K562 (cell line): ENCODE data around the gene MSH3. TPM values are rescaled to one million over a fixed set of nuclear protein-coding genes. Genes with fewer than 3 reads are reported as not detected.
"Not testable (repeated sequence)": the region's sequence is repeated elsewhere in the genome, so short reads cannot be mapped to it uniquely, and the experiment has no call there.

ENCODE experiments used
- ATAC-seq: fragments of 200-7000 bp; cut with Tn5 transposase; 3 replicates; pipeline ENCODE4 v1.9.1; 2020; ENCODE audit warnings: moderate library complexity
- BruUV-seq: library from RNA; stranded (reverse); fragments of 400-500 nt; replicated peaks from 2 replicates; lab custom pipeline; 2021; lab: Mats Ljungman, UMichigan
- CTCF ChIA-PET: fragments of 300-600 bp; formaldehyde crosslinking; extraction: SDS; loops from one replicate; lab custom pipeline; 2021; ENCODE audit warnings: low intra/inter-chr PET ratio; lab: Yijun Ruan, JAX
- POLR2A ChIA-PET: fragments of 300-600, 350-650 bp; sonication (Branson Sonifier 250); formaldehyde crosslinking; extraction: SDS; loops from one replicate; lab custom pipeline; 2021; ENCODE audit warnings: antibody characterized with exemption, inconsistent platforms; lab: Yijun Ruan, JAX
- DNase-seq, 4 experiments: peaks; one replicate each; pipeline versions ENCODE4 v3.0.0 to v3.0.0-alpha.2; 2011 to 2018; ENCODE audit warnings: low spot score in 3 of 4, mixed read lengths in 3 of 4; ENCODE audit errors: extremely low read depth in 1 of 4
- FAIRE-seq: peaks from 2 replicates; lab custom pipeline; 2011; peaks lifted over from hg19 to GRCh38; lab: Jason Lieb, UNC
- H2AFZ ChIP-seq: 2 replicates; pipeline ENCODE4 v1.6.0; 2011; ENCODE audit warnings: low read depth, low read length, control low read depth, inconsistent platforms
- H3K27ac ChIP-seq: fragments of 200-600 bp; 3 replicates; pipeline ENCODE4 v1.8.0; 2011; ENCODE audit warnings: low read depth, mild to moderate bottlenecking, control low read depth, inconsistent platforms, low read length, moderate library complexity, mixed read lengths; ENCODE audit errors: extremely low read depth
- H3K27me3 ChIP-seq, 2 experiments: fragments of 300-600 bp in 1 of 2; 2 replicates in 1 of 2; 3 replicates in 1 of 2; pipeline versions ENCODE4 v1.6.0 to v1.8.0; 2011; ENCODE audit warnings: inconsistent platforms in 2 of 2, low read length in 2 of 2, mild to moderate bottlenecking in 1 of 2, mixed read lengths in 1 of 2, moderate library complexity in 1 of 2; ENCODE audit not compliant: control insufficient read depth in 2 of 2, insufficient read depth in 2 of 2
- H3K36me3 ChIP-seq: fragments of 300-600 bp; 3 replicates; pipeline ENCODE4 v1.8.0; 2011; ENCODE audit warnings: mild to moderate bottlenecking, low read length, inconsistent platforms; ENCODE audit not compliant: control insufficient read depth, insufficient read depth
- H3K4me1 ChIP-seq, 2 experiments: fragments of 200-600 bp in 1 of 2; replicated peaks in 1 of 2; 2 replicates in 1 of 2; 3 replicates in 1 of 2; pipeline versions ENCODE4 v1.5.1 to v1.8.0; 2011; ENCODE audit warnings: inconsistent platforms in 2 of 2, low read length in 2 of 2, mild to moderate bottlenecking in 1 of 2, mixed read lengths in 1 of 2, moderate library complexity in 1 of 2; ENCODE audit not compliant: control insufficient read depth in 2 of 2, insufficient read depth in 2 of 2
- H3K4me2 ChIP-seq: 2 replicates; pipeline ENCODE4 v1.6.1; 2011; ENCODE audit warnings: low read length, control low read depth, inconsistent platforms, mixed read lengths; ENCODE audit not compliant: insufficient read depth
- H3K4me3 ChIP-seq: fragments of 200-600 bp; sonication (generic), shearing (Covaris generic); 2 replicates; pipeline ENCODE4 v1.5.1; 2016; ENCODE audit warnings: control low read depth, inconsistent platforms
- H3K79me2 ChIP-seq: fragments of 200-600 bp; 3 replicates; pipeline ENCODE4 v1.8.0; 2011; ENCODE audit warnings: low read length, inconsistent platforms; ENCODE audit not compliant: control insufficient read depth, insufficient read depth
- H3K9ac ChIP-seq, 2 experiments: 2 replicates each; pipeline versions ENCODE4 v1.6.0 to v1.6.1; 2011; ENCODE audit warnings: low read depth in 2 of 2, low read length in 2 of 2, control low read depth in 1 of 2, inconsistent platforms in 1 of 2, mild to moderate bottlenecking in 1 of 2, mixed read lengths in 1 of 2; ENCODE audit not compliant: insufficient read depth in 1 of 2
- H3K9me1 ChIP-seq: one replicate; pipeline ENCODE4 v1.6.0; 2011; ENCODE audit warnings: inconsistent platforms, mild to moderate bottlenecking, low read length, moderate library complexity; ENCODE audit not compliant: control insufficient read depth, insufficient read depth
- H3K9me3 ChIP-seq: replicated peaks from 2 replicates; pipeline ENCODE4 v1.5.1; 2011; ENCODE audit warnings: low read depth, low read length, inconsistent platforms; ENCODE audit not compliant: control insufficient read depth, insufficient read depth
- H4K20me1 ChIP-seq: replicated peaks from 2 replicates; pipeline ENCODE4 v1.6.1; 2011; ENCODE audit warnings: low read length, inconsistent platforms, mixed read lengths; ENCODE audit not compliant: control insufficient read depth, insufficient read depth
- ASH1L ChIP-seq: fragments of 450-650 bp; IDR thresholded peaks from 2 replicates; pipeline ENCODE4 v1.6.1; 2018; ENCODE audit warnings: borderline replicate concordance, mild to moderate bottlenecking, low read depth; ENCODE audit not compliant: partially characterized antibody
- DNMT1 ChIP-seq: fragments of 450-650 bp; IDR thresholded peaks from 2 replicates; pipeline ENCODE4 v1.6.1; 2016; ENCODE audit warnings: antibody characterized with exemption, mild to moderate bottlenecking
- FOXM1 ChIP-seq, 2 experiments: fragments of 450-650 bp in 1 of 2; sonication (generic) in 1 of 2; formaldehyde crosslinking in 1 of 2; IDR thresholded peaks; 2 replicates each; pipeline versions ENCODE4 v1.6.1 to v1.9.0; 2017 to 2022; ENCODE audit warnings: low read depth in 2 of 2, mild to moderate bottlenecking in 2 of 2, missing genetic modification reagents in 1 of 2, moderate library complexity in 1 of 2
- HDAC8 ChIP-seq: fragments of 450-650 bp; IDR thresholded peaks from 2 replicates; pipeline ENCODE4 v1.6.1; 2016; ENCODE audit warnings: mild to moderate bottlenecking, missing genetic modification characterization, moderate library complexity, missing compliant biosample characterization
- KAT8 ChIP-seq: fragments of 450-650 bp; IDR thresholded peaks from 2 replicates; pipeline ENCODE4 v1.6.1; 2016; ENCODE audit warnings: low read depth, mild to moderate bottlenecking
- NCOR1 ChIP-seq: fragments of 450-650 bp; IDR thresholded peaks from 2 replicates; pipeline ENCODE4 v1.6.1; 2016; ENCODE audit warnings: mild to moderate bottlenecking, moderate library complexity
- RB1 ChIP-seq: fragments of 450-650 bp; IDR thresholded peaks from 2 replicates; pipeline ENCODE4 v1.6.1; 2017; ENCODE audit warnings: low read depth, mild to moderate bottlenecking
- STAT5A ChIP-seq: IDR thresholded peaks from 2 replicates; pipeline ENCODE4 v1.6.1; 2012; ENCODE audit warnings: low read length, inconsistent platforms, borderline replicate concordance
- STAT6 ChIP-seq: sonication (generic); formaldehyde crosslinking; IDR thresholded peaks from 2 replicates; pipeline ENCODE4 v1.8.1; 2023; ENCODE audit warnings: mild to moderate bottlenecking, missing genetic modification reagents
- VEZF1 ChIP-seq: fragments of 200-800 bp; sonication (Bioruptor generic); IDR thresholded peaks from 2 replicates; pipeline ENCODE4 v1.6.1; 2017; ENCODE audit warnings: missing genetic modification characterization, missing compliant biosample characterization
- ZNF174 ChIP-seq: fragments of 250-450 bp; sonication (Bioruptor Pico); IDR thresholded peaks from 2 replicates; pipeline ENCODE4 v1.4.0; 2020; ENCODE audit warnings: mild to moderate bottlenecking
- ZNF583 ChIP-seq: fragments of 250-450 bp; sonication (Bioruptor Pico); IDR thresholded peaks from 2 replicates; pipeline ENCODE4 v1.4.0; 2020
- ZSCAN32 ChIP-seq: fragments of 450-650 bp; formaldehyde crosslinking; IDR thresholded peaks from 2 replicates; pipeline ENCODE4 v1.4.0; 2020; ENCODE audit warnings: mild to moderate bottlenecking, moderate library complexity
- WGBS: fragments of 100-300 bp; shearing (Covaris generic); methylation state at CpG from one replicate; pipeline ENCODE4 v1.1.6; 2016; ENCODE audit warnings: low coverage, mixed read lengths; ENCODE audit not compliant: insufficient coverage; ENCODE audit errors: missing lambda C conversion rate; 5-methylcytosine and 5-hydroxymethylcytosine counted together
- in situ Hi-C: fragments of 300-500 bp; cut with MboI; formaldehyde crosslinking; loops from 4 replicates; pipeline ENCODE4 v1.15.0; 2018; ENCODE audit warnings: inconsistent platforms, mixed read lengths
- intact Hi-C: fragments of 100-400 bp; cut with micrococcal nuclease; formaldehyde crosslinking; loops from 2 replicates; pipeline ENCODE4 v1.14.2; 2022
- polyA plus RNA-seq, 8 experiments: library from polyadenylated mRNA; depleted of rRNA in 4 of 8; stranded (reverse) in 5 of 8; unstranded in 3 of 8; fragments of >200 nt; fragmentation: Nextera tagmentation in 2 of 8; fragmentation: Illumina TruSeq in 1 of 8; extraction: Ambion mirVana in 2 of 8; extraction: Trizol in 1 of 8; gene quantifications; 2 replicates each; pipeline versions ENCODE4 v1.2.1 to v1.2.3, GENCODE V29; 2011 to 2014; ENCODE audit warnings: inconsistent platforms in 1 of 8, missing spikeins in 1 of 8
- total RNA-seq, 7 experiments: library from RNA; depleted of rRNA in 6 of 7; stranded (reverse); fragments of >200 nt in 6 of 7; fragmentation: Illumina TruSeq in 2 of 7; extraction: Trizol in 2 of 7; gene quantifications; 2 replicates each; pipeline versions ENCODE4 v1.2.1 to v1.2.3, GENCODE V29; 2011 to 2021; ENCODE audit warnings: low replicate concordance in 1 of 7

MSH3 gene
- total and polyA plus RNA-seq, 9 of the 15 experiments (the other 6 are each of a cell fraction or from before 2014, with no cell fraction given): 3.9 to 17.2 (median 13.2) TPM

GRCh38 chr5:80783751-80784150 lies 129.3 kb downstream of the MSH3 start:
- H3K4me2 ChIP-seq, H4K20me1 ChIP-seq, DNase-seq, H2AFZ ChIP-seq, in situ Hi-C loops, FAIRE-seq, H3K9me1 ChIP-seq, CTCF ChIA-PET, H3K27me3 ChIP-seq, H3K36me3 ChIP-seq, H3K4me3 ChIP-seq, ATAC-seq, intact Hi-C loops, H3K9me3 ChIP-seq, BruUV-seq, H3K9ac ChIP-seq, H3K4me1 ChIP-seq, H3K27ac ChIP-seq, H3K79me2 ChIP-seq: not testable (repeated sequence)
- POLR2A ChIA-PET: interaction anchor here (0.6 kb wide), 1 partner anchor 376 kb away, joined by 3 read pairs; no protein-coding TSS in a partner anchor
- 94% methylated on average over 7 of the region's 8 CpGs for WGBS

- Histone ChIP-seq H3K27ac (no peak overlapping the region), H2AFZ (no peak overlapping the region), H3K4me2 (no peak overlapping the region), H3K9me1 (no peaks in the 10 kb centered on the region), H3K79me2 (no peaks in the 10 kb centered on the region), H3K27me3 (no peaks in the 10 kb centered on the region), H3K4me1 (no peaks in the 10 kb centered on the region; a peak in 1 of 5 replicates), H3K9me3 (no peaks in the 10 kb centered on the region), H3K4me3 (no peak overlapping the region), H3K9ac (no peak overlapping the region), H4K20me1 (no peaks in the 10 kb centered on the region), H3K36me3 (peaks cover 10% of the 10 kb centered on the region; the same call in 1 of the 3 replicates)
- ATAC-seq (no peak), DNase-seq (no peak), FAIRE-seq (no peak)
- in situ Hi-C loops: no loop called here
- ChIA-PET CTCF (no interaction called here), POLR2A (interaction anchor here (0.7 kb wide), 1 partner anchor 9 kb away, joined by 3 read pairs; no protein-coding TSS in a partner anchor)
- WGBS: 96% methylated on average over 4 of the region's 4 CpGs
- BruUV-seq: no TSS peak
- intact Hi-C loops: no loop called here
- TF ChIP-seq DNMT1 (no peak), ZNF174 (CRISPR knock-in tag) (no peak), ZSCAN32 (no peak), HDAC8 (tag) (no peak), VEZF1 (CRISPR knock-in tag) (no peak), ASH1L (no peak), STAT5A (no peak), STAT6 (CRISPR knock-in tag) (no peak), FOXM1 (IDR thresholded peaks at IDR 0.05; ENCODE audit: low read depth) (no peak), FOXM1 (CRISPR knock-in tag; IDR thresholded peaks at IDR 0.05; ENCODE audit: low read depth) (no peak), KAT8 (no peak), NCOR1 (no peak), RB1 (no peak), ZNF583 (CRISPR knock-in tag) (no peak)
Measured at GRCh38 chr5:80784451-80784850, 130.0 kb downstream of the MSH3 start.
